Heart left ventricle (tissue), 16 donors: ENCODE measurements around the gene EDA. TPM values are rescaled to one million over a fixed set of nuclear protein-coding genes. Genes with fewer than 3 reads are reported as not detected.
"Not testable (repeated sequence)": the region's sequence is repeated elsewhere in the genome, so short reads cannot be mapped to it uniquely, and the experiment has no call there.

Source experiments
- ATAC-seq, 4 donors: fragments of 200-7000 bp; cut with Tn5 transposase; one replicate each; pipeline ENCODE4 v1.9.1; 2020 to 2022; ENCODE audit warnings: moderate library complexity in 4 of 4, mild to moderate bottlenecking in 3 of 4, moderate number of reproducible peaks in 1 of 4
- DNase-seq, 5 donors: peaks; one replicate each; pipeline ENCODE4 v3.0.0-alpha.2; 2020
- H3K27ac ChIP-seq, 12 donors: fragments of 200-600 bp; sonication (generic) in 4 of 12; one replicate each; pipeline versions ENCODE4 v1.5.0 to v1.8.0; 2016 to 2022; ENCODE audit warnings: mild to moderate bottlenecking in 2 of 12
- H3K27me3 ChIP-seq, 9 donors: fragments of 200-600 bp; sonication (generic) in 2 of 9; one replicate each; pipeline versions ENCODE4 v1.5.1 to v1.8.0; 2016 to 2022; ENCODE audit warnings: mild to moderate bottlenecking in 3 of 9
- H3K36me3 ChIP-seq, 9 donors: fragments of 200-600 bp; sonication (generic) in 2 of 9; one replicate each; pipeline versions ENCODE4 v1.5.0 to v1.8.0; 2018 to 2022; ENCODE audit warnings: mild to moderate bottlenecking in 2 of 9
- H3K4me1 ChIP-seq, 12 donors: fragments of 200-600 bp; sonication (generic) in 4 of 12; one replicate each; pipeline versions ENCODE4 v1.5.0 to v1.8.0; 2016 to 2022; ENCODE audit warnings: mild to moderate bottlenecking in 3 of 12
- H3K4me3 ChIP-seq, 12 donors: fragments of 200-600 bp; sonication (generic) in 4 of 12; one replicate each; pipeline versions ENCODE4 v1.5.0 to v1.8.0; 2017 to 2022; ENCODE audit warnings: mild to moderate bottlenecking in 9 of 12, moderate library complexity in 4 of 12
- H3K9me3 ChIP-seq, 12 donors: fragments of 200-600 bp; sonication (generic) in 4 of 12; one replicate each; pipeline versions ENCODE4 v1.5.0 to v1.8.0; 2016 to 2022; ENCODE audit warnings: mild to moderate bottlenecking in 1 of 12
- POLR2A ChIP-seq, 2 donors: fragments of 450-650 bp; IDR thresholded peaks; one replicate each; pipeline ENCODE4 v1.6.1; 2017; ENCODE audit warnings: antibody characterized with exemption in 2 of 2, mild to moderate bottlenecking in 2 of 2, moderate library complexity in 2 of 2
- WGBS, 4 donors: extraction: QIAGEN DNeasy Blood & Tissue Kit in 2 of 4; methylation state at CpG; one replicate each; pipeline versions ENCODE4 v1.1.5 to v1.1.7; 2013 to 2018; 5-methylcytosine and 5-hydroxymethylcytosine counted together
- intact Hi-C, 10 donors: fragments of 100-400 bp; cut with DNase I; formaldehyde crosslinking; loops; one replicate each; pipeline versions ENCODE4 v1.11.1 to v1.14.2; 2022
- polyA plus RNA-seq, 2 donors: library from polyadenylated mRNA; stranded (reverse); fragments of 200-250 nt; gene quantifications; one replicate each; pipeline ENCODE4 v1.2.3, GENCODE V29; 2013
- total RNA-seq, 9 donors: library from RNA; depleted of rRNA in 2 of 9; stranded (reverse); fragments of >200 nt in 2 of 9; fragmentation: NEBNext Ultra II Directional in 3 of 9; extraction: Animal tissue kit (Norgen Biotek cat#: 25700) in 3 of 9; gene quantifications; one replicate each; pipeline versions ENCODE4 v1.1.0 to v1.2.4, GENCODE V29; 2016 to 2023
- TF ChIP-seq, protein P1 (sequence below), 12 donors: fragments of 200-600 bp; sonication (generic) in 4 of 12; IDR thresholded peaks; one replicate each; pipeline versions ENCODE4 v1.5.0 to v1.8.0; 2018 to 2022; ENCODE audit warnings: antibody characterized with exemption in 12 of 12, mild to moderate bottlenecking in 5 of 12
- donor health status: ischemic (EF 13 %, LVEDD 7.1; RV severe dilation, severe dysfunction).
- donor health status: healthy with polysubstance abuse.
- donor health status: DM: no; HTN: yes; CAD: no.
- donor health status: DM: no; HTN: no; CAD: no.
- donor health status: ischemic (EF 25% LVEDD 6.9; RV normal size, moderate dysfunction).
- donor health status: ischemic (EF 25% LVEDD 5.7; RV mildly dilated, moderate dysfunction).
- donor health status: healthy.
- donor health status: DM: yes; HTN: yes; CAD: no.
- donor health status: ischemic (EF 35%, LVEDD 5.7; RV mildly dilated, moderate dysfunction).
- donor health status: nonischemic (EF 11% LVEDD 7.7; RV severe dilation, severe dysfunction).
- donor health status: DM: yes; HTN: yes; CAD: no.
- donor health status: PGD.
- donor health status: ischemic (EF 29% LVEDD 5.4; RV normal size, mild dysfunction).
- donor health status: nonischemic (EF 23%, LVEDD 6.1; RV moderate dilation, normal function).

Gene EDA
- total and polyA plus RNA-seq, 11 donors: 2.1 to 13.6 (median 6.3) TPM

DNA sequence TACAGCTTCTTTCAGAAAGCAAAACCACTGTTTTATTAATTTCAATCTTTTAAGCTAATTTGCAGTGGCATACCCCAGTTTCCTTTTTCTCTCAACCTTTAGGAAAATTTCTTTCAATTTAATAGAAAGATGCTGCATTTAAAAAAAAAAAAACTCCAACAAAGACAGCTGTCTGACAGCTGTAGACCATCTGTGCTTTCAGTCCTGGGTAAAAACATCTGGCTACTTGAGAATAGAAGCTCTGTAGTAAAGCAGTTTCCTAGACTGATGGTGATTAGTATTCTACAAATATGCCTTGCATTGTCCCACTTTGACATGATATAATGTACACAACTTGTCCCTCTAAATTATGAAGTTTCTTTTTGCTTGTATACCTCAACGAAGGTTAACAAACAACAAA lies 197.8 kb downstream of the EDA start:
- Histone ChIP-seq H3K27me3 (peaks cover 0 to 8% (median 0%) of the 10 kb centered on the region in 9 donors), H3K4me1 (no peaks in the 10 kb centered on the region), H3K4me3 (no peak overlapping the region), H3K27ac (no peak overlapping the region), H3K9me3 (peaks cover 0 to 19% (median 0%) of the 10 kb centered on the region in 12 donors), H3K36me3 (no peaks in the 10 kb centered on the region)
- WGBS, 4 donors: 34 to 64% (median 58%) methylated on average over 1 of the region's 1 CpG
- DNase-seq: no peak
- peak in 1 of 4 donors; percentile 56 for ATAC-seq
- intact Hi-C loops: no loop called here
- TF ChIP-seq POLR2A (IDR thresholded peaks at IDR 0.05): no peak
- TF ChIP-seq, protein P1, sequence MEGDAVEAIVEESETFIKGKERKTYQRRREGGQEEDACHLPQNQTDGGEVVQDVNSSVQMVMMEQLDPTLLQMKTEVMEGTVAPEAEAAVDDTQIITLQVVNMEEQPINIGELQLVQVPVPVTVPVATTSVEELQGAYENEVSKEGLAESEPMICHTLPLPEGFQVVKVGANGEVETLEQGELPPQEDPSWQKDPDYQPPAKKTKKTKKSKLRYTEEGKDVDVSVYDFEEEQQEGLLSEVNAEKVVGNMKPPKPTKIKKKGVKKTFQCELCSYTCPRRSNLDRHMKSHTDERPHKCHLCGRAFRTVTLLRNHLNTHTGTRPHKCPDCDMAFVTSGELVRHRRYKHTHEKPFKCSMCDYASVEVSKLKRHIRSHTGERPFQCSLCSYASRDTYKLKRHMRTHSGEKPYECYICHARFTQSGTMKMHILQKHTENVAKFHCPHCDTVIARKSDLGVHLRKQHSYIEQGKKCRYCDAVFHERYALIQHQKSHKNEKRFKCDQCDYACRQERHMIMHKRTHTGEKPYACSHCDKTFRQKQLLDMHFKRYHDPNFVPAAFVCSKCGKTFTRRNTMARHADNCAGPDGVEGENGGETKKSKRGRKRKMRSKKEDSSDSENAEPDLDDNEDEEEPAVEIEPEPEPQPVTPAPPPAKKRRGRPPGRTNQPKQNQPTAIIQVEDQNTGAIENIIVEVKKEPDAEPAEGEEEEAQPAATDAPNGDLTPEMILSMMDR (IDR thresholded peaks at IDR 0.05): no peak

DNA sequence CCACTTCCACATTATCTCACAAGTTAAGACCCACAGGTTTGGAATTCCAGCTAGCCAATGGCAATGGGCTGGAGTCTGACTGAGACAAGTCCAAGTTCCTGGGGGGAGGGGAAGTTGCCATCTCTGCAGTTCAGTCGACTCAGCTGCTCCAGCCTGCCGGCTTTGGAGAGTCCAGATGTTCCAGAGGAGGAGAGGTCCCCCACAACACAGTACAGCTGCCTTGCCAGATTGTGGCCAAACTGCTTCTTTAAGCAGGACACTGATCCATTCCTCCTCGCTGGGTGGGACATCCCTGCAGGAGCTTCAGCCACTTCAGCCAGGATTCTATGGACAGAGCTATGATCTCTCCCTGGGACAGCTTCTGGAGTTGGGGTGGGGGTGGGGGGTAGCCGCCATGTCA lies 199.2 kb downstream of the EDA start:
- H3K36me3 ChIP-seq: no peaks in the 10 kb centered on the region
- TF ChIP-seq, protein P1 (IDR thresholded peaks at IDR 0.05): no peak
- no peak for TF ChIP-seq POLR2A (IDR thresholded peaks at IDR 0.05)
- no peak for ATAC-seq
- whole genome bisulfite sequencing, 4 donors: 38 to 81% (median 56%) methylated on average over 1 to 4 of the region's 4 CpGs
- no peak overlapping the region for H3K27ac ChIP-seq
- H3K27me3 ChIP-seq: peaks cover 0 to 8% (median 0%) of the 10 kb centered on the region in 9 donors
- no peak for DNase-seq
- intact Hi-C loops: no loop called here
- no peak overlapping the region for H3K4me3 ChIP-seq
- no peaks in the 10 kb centered on the region for H3K4me1 ChIP-seq
- H3K9me3 ChIP-seq: peaks cover 0 to 10% (median 0%) of the 10 kb centered on the region in 12 donors

DNA sequence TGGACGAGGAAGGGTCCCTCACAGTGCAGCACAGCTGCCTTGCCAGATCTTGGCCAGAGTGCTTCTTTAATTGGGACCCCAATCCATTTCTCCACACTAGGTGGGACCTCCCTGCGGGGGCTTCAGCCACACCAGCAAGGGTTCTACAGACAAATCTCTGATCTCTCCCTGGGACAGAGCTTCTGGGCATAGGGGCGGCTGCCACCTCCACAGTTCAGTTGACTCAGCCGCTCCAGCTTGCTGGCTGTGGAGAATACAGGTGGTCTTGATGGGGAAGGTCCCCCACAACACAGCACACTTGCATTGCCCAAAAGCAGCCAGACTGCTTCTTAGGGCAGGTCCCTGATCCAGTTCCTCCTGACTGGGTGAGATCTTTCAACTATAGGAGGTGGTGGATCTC lies 199.6 kb downstream of the EDA start:
- intact Hi-C loops: no loop called here
- no peak for ATAC-seq
- TF ChIP-seq, protein P1 (IDR thresholded peaks at IDR 0.05): no peak
- TF ChIP-seq POLR2A (IDR thresholded peaks at IDR 0.05): no peak

DNA sequence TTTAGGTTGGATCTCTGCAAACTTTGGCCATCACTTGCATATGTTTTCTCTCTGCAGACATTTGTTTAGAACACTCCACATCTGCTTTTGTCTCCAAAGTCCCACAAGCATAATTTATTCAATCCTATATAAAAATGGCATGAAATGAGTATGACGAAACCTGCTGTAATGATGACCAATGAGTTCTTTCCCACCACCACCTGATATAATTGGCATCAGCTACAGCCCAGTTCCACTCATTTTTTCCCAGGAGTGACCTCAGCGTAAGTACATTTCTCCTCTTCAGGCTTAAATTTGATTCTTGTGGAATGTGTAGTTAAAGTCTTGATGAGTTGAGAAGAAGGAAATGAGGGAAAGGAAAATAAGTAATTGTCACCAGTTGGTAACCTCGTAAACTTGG lies 228.7 kb downstream of the EDA start:
- Histone ChIP-seq H3K27ac (no peak overlapping the region), H3K4me3 (no peak overlapping the region), H3K27me3 (peaks cover 0 to 4% (median 0%) of the 10 kb centered on the region in 9 donors), H3K4me1 (no peaks in the 10 kb centered on the region), H3K9me3 (no peaks in the 10 kb centered on the region), H3K36me3 (no peaks in the 10 kb centered on the region)
- intact Hi-C loops: no loop called here
- TF ChIP-seq, protein P1 (IDR thresholded peaks at IDR 0.05): no peak
- no peak for TF ChIP-seq POLR2A (IDR thresholded peaks at IDR 0.05)
- ATAC-seq: no peak
- no peak for DNase-seq
- 77 to 91% (median 84%) methylated on average over 3 of the region's 3 CpGs for WGBS, 4 donors

More for the DNA sequence above, 199.6 kb downstream of the EDA start:
- H3K9me3 ChIP-seq: peaks cover 0 to 10% (median 0%) of the 10 kb centered on the region in 12 donors
- H3K27me3 ChIP-seq: peaks cover 0 to 8% (median 0%) of the 10 kb centered on the region in 9 donors
- H3K4me1 ChIP-seq: no peaks in the 10 kb centered on the region
- no peaks in the 10 kb centered on the region for H3K36me3 ChIP-seq
- H3K4me3 ChIP-seq: no peak overlapping the region
- DNase-seq: no peak
- H3K27ac ChIP-seq: no peak overlapping the region
- WGBS, 4 donors: 85 to 100% (median 94%) methylated on average over 3 to 4 of the region's 4 CpGs

DNA sequence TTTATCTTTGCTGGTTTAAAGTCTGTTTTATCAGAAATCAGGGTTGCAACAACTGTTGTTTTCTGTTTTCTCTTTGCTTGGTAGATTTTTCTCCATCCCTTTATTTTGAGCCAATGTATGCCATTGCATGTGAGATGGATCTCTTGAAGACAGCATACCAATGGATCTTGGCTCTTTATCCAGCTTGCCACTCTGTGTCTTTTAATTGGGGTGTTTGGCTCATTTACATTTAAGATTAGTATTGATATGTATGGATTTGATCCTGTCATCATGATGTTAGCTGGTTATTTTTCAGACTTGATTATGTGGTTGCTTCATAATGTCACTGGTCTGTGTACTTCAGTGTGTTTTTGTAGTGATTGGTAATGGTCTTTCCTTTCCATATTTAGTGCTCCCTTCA lies 244.1 kb downstream of the EDA start:
- intact Hi-C loops, ATAC-seq, H3K27ac ChIP-seq, H3K4me3 ChIP-seq, DNase-seq, H3K27me3 ChIP-seq, H3K4me1 ChIP-seq, H3K36me3 ChIP-seq: not testable (repeated sequence)
- peaks cover 0 to 37% (median 4%) of the 10 kb centered on the region in 12 donors for H3K9me3 ChIP-seq
